Posterior vena cava (tissue), 2 donors: ENCODE measurements around the gene TP73. TPM values are rescaled to one million over a fixed set of nuclear protein-coding genes. Genes with fewer than 3 reads are reported as not detected.
"Not testable (repeated sequence)": the region's sequence is repeated elsewhere in the genome, so short reads cannot be mapped to it uniquely, and the experiment has no call there.

Experiments
- DNase-seq: peaks from one replicate; pipeline ENCODE4 v3.0.0-alpha.2; 2020; ENCODE audit warnings: low spot score
- intact Hi-C, 2 donors: fragments of 100-400 bp; cut with DNase I; formaldehyde crosslinking; loops; one replicate each; pipeline versions ENCODE4 v1.14.1 to v1.14.2; 2022 to 2023
- total RNA-seq, 2 donors: library from RNA; stranded (reverse); fragmentation: NEBNext Ultra II Directional; extraction: Animal tissue kit (Norgen Biotek cat#: 25700); gene quantifications; one replicate each; pipeline ENCODE4 v1.2.1, GENCODE V29; 2021
- donor health status: DM: yes; HTN: yes; CAD: no.
- donor health status: DM: yes; HTN: yes; CAD: no.

Gene TP73
- total RNA-seq, 2 donors from 2014 or later: not detected

DNA sequence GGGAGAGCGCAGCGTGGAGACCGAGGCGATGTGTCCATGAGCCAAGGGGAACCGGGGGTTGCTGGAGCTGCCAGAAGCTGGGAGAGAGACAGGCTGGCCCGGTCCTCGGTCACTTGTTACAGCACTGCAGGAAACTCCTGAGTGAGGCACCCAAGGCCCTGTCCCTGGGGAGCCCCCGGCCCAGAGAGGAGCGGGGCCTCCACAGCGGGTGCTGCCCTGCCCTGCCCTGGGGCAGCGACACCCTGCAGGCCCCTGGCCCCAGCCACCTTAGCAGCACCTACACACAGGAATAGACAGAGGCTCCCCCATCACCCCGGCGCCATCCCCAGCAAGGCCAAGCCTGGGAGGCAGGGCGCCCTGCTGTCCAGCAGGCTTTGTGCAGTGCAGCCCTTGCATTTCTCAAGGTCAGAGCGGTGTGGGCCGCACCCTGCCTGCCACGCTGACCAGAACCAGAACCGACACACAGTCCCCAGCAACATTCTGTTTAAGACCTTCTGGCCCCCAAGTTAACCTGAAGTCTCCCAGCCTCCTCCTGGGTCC is 34.4 kb upstream of the TP73 start:
- intact Hi-C loops: loop anchor here (2.0 to 5.0 kb wide), 3 partner anchors 51 to 125 kb away; no protein-coding TSS in a partner anchor
- DNase-seq: no peak

- intact Hi-C loops: loop anchor here (2.0 to 5.0 kb wide), 2 partner anchors 51 to 126 kb away; no protein-coding TSS in a partner anchor
- no peak for DNase-seq
Observed at GRCh38 chr1:3618531-3618880, 33.8 kb upstream of the TP73 start.

DNA sequence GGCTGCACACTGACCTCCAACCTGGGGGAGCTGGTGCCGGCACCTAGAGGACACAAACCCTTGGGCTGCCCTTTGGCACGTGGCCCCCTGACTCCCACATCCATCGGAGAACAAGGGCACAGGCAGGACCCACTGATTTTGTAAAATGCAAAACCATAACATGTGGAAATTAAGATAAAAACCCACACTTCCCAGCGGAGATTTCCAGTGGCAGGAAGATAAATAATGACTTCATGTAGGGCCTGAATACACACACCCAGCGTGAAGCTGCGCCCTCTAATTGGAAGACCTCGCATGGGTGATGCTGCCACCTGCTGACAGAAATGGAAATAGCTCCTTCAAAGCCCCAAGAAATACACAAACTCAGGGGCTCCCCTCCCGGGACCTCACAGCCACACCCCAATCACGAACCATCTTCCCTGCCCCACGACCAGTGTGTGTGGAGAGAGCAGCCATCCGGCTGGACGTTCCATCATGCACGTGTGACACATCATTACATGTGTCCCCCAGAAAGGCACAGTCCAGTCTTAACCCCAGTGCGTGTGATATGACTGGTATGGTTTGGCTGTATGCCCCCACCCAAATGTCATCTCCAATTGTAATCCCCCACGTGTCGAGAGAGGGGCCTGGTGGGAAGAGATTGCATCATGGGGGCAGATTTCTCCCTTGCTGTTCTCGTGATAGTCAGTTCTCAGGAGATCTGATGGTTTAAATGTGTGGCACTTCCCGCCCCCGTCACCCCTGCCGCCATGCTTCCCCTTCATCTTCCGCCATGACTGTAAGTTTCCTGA is 33.2 kb upstream of the TP73 start:
- peak; percentile 89 for DNase-seq
- intact Hi-C loops: loop anchor here (2.0 to 5.0 kb wide), 2 partner anchors 52 to 126 kb away; no protein-coding TSS in a partner anchor

DNA sequence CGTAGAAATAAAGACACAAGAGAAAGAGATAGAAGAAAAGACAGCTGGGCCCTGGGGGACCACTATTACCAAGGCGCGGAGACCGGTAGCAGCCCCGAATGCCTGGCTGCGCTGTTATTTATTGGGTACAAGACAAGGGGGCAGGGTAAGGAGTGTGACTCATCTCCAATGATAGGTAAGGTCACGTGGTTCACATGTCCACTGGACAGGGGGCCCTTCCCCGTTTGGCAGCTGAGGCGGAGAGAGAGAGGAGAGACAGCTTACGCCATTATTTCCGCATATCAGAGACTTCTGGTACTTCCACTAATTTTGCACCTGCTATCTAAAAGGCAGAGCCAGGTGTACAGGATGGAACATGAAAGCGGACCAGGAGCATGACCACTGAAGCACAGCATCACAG is 31.6 kb upstream of the TP73 start:
- intact Hi-C loops: no loop called here
- no peak for DNase-seq

DNA sequence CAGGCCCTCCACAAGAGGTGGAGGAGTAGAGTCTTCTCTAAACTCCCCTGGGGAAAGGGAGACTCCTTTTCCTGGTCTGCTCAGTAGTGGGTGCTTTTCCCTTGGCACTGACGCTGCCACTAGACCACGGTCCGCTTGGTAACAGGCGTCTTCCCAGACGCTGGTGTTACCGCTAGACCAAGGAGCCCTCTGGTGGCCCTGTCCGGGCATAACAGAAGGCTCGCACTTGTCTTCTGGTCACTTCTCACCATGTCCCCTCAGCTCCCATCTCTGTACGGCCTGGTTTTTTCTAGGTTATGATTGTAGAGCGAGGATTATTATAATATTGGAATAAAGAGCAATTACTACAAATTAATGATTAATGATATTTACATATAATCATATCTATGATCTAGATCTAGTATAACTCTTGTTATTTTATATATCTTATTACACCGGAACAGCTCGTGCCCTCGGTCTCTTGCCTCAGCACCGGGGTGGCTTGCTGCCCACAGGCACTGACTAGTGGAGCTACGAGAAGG is 31.1 kb upstream of the TP73 start:
- DNase-seq, intact Hi-C loops: not testable (repeated sequence)

DNA sequence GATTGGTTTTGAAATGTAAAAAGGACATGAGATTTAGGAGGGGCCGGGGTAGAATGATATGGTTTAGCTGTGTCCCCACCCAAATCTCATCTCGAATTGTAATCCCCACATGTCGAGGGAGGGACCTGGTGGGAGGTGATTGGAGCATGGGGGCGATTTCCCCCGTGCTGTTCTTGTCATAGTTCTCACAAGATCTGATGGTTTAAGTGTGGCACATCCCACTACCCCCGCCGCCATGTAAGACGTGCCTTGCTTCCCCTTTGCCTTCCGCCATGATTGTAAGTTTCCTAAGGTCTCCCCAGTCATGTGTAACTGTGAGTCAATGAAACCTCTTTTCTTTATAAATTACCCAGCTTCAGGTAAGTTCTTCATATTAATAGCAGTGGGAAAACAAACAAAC is 30.2 kb upstream of the TP73 start:
- intact Hi-C loops: loop anchor here in 1 of 2 donors (2.0 kb wide), 1 partner anchor 131 kb away; no protein-coding TSS in a partner anchor
- not testable (repeated sequence) for DNase-seq

- intact Hi-C loops: loop anchor here in 1 of 2 donors (2.0 kb wide), 1 partner anchor 133 kb away; no protein-coding TSS in a partner anchor
- DNase-seq: no peak
Observed at GRCh38 chr1:3623441-3624199, 28.7 kb upstream of the TP73 start.

GRCh38 chr1:3624200-3625136 is 27.8 kb upstream of the TP73 start, which contains the start of gene TPRG1L:
Gene TPRG1L, plus strand, starts transcription at chr1:3625015. Its CDS starts 58 bp downstream, at chr1:3625073.
- intact Hi-C loops: no loop called here
- peak; percentile 99 for DNase-seq

GRCh38 chr1:3625151-3625907 is 27.0 kb upstream of the TP73 start:
- no peak for DNase-seq
- intact Hi-C loops: no loop called here

DNA sequence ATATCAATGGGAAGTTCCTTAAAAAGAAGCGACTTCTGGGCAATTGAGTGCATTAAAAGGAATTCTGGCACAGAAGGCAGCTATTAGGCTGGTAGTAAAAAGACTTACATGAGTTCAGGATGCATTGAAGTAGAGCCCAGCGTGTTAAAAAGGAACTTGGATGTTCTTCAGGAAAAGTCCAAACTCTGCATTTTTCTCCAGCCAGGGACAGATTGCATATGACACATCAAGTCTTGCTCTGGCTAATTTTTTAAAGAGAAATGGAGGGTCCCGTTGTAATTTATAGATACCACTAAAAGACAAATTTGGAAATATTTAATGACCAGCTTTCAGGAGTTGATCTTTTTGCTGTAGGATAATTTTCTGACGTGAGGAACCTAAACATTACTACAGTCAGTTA is 26.3 kb upstream of the TP73 start:
- intact Hi-C loops: no loop called here
- no peak for DNase-seq

- no peak for DNase-seq
- intact Hi-C loops: no loop called here
Observed at GRCh38 chr1:3627515-3628253, 24.6 kb upstream of the TP73 start.

- DNase-seq: no peak
- intact Hi-C loops: no loop called here
Observed at GRCh38 chr1:3628445-3628844, 23.9 kb upstream of the TP73 start.

- no peak for DNase-seq
- intact Hi-C loops: loop anchor here in 1 of 2 donors (5.0 kb wide), 1 partner anchor 572 kb away; no protein-coding TSS in a partner anchor
Observed at GRCh38 chr1:3629561-3630160, 22.7 kb upstream of the TP73 start.

DNA sequence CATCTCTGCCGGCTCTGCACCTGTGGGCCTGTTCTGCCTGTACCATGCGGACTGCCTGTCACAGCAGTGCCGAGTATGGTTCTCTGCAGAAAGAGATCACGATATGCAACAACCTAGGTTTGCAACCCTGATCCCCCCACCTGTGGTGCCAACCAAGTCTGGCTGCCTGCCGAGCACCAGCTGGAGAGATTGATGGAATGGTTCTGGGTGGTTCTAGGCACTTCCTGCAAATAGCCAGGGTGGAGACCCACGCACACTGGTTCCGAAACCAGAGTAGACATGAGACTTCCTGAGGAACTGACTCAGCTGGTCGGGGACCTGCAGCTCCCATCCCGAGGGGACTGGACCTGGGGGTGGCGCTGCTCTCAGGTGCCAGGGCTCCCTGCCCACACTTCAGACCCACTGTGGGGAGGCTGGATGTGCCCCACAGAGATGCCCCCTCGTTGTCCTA is 22.1 kb upstream of the TP73 start:
- intact Hi-C loops: loop anchor here in 1 of 2 donors (5.0 kb wide), 1 partner anchor 573 kb away; no protein-coding TSS in a partner anchor
- no peak for DNase-seq

DNA sequence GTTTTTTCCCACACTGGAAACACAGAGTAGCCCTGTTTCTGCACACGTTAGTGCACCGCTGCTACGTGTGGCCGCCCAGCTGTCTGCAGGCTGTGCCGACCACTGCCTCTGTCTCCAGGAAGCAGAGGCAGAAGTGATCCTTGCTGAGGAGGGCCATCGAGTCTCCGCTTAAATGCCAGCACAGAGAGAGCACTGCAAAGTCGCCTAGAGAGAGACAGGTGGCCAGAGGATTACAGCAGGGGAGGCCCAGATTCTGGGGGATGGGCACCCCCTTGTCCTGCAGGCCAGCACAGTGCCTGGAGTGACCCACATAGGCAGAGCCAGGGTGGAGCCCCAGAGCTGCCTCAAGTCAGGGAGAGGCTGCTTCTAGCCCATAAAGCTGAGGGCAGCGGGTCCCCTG is 21.4 kb upstream of the TP73 start:
- DNase-seq: no peak
- intact Hi-C loops: loop anchor here in 1 of 2 donors (5.0 kb wide), 1 partner anchor 574 kb away; no protein-coding TSS in a partner anchor
